Lung (tissue), 13 donors: Measurements from ENCODE around the gene BMPR2. TPM values are rescaled to one million over a fixed set of nuclear protein-coding genes. Genes with fewer than 3 reads are reported as not detected.

Experiments used
- ATAC-seq: fragments of 200-7000 bp; cut with Tn5 transposase; one replicate; pipeline ENCODE4 v1.9.1; 2020; ENCODE audit warnings: moderate number of reproducible peaks; ENCODE audit not compliant: insufficient read depth, low FRiP score
- DNase-seq, 3 donors: peaks; one replicate each; pipeline ENCODE4 v3.0.0-alpha.2; 2013 to 2017
- H3K27ac ChIP-seq, 2 donors: one replicate each; pipeline ENCODE4 v1.5.1; 2013; ENCODE audit warnings: mild to moderate bottlenecking in 2 of 2, moderate library complexity in 2 of 2, control low read depth in 1 of 2, inconsistent platforms in 1 of 2, low read depth in 1 of 2, low read length in 1 of 2
- H3K27me3 ChIP-seq, 3 donors: one replicate each; pipeline ENCODE4 v1.5.1; 2013; ENCODE audit warnings: low read length in 2 of 3; ENCODE audit not compliant: control insufficient read depth in 3 of 3, insufficient read depth in 3 of 3
- H3K36me3 ChIP-seq, 4 donors: one replicate each; pipeline ENCODE4 v1.5.1; 2013; ENCODE audit warnings: low read length in 4 of 4, mild to moderate bottlenecking in 1 of 4, moderate library complexity in 1 of 4; ENCODE audit not compliant: control insufficient read depth in 4 of 4, insufficient read depth in 4 of 4
- H3K4me1 ChIP-seq, 5 donors: one replicate each; pipeline ENCODE4 v1.5.1; 2013; ENCODE audit warnings: low read length in 5 of 5, mild to moderate bottlenecking in 2 of 5, moderate library complexity in 1 of 5; ENCODE audit not compliant: control insufficient read depth in 5 of 5, insufficient read depth in 5 of 5
- H3K4me3 ChIP-seq: one replicate; pipeline ENCODE4 v1.5.1; 2013; ENCODE audit warnings: mild to moderate bottlenecking, control low read depth, moderate library complexity
- H3K9ac ChIP-seq, 2 donors: one replicate each; pipeline ENCODE4 v1.5.1; 2013; ENCODE audit warnings: low read length in 2 of 2, control low read depth in 1 of 2; ENCODE audit not compliant: insufficient read depth in 1 of 2
- H3K9me3 ChIP-seq, 4 donors: one replicate each; pipeline ENCODE4 v1.5.1; 2013; ENCODE audit warnings: low read length in 3 of 4, mild to moderate bottlenecking in 1 of 4, moderate library complexity in 1 of 4; ENCODE audit not compliant: control insufficient read depth in 4 of 4, insufficient read depth in 3 of 4
- WGBS, 2 donors: extraction: QIAGEN DNeasy Blood & Tissue Kit; methylation state at CpG; one replicate each; pipeline ENCODE4 v1.1.7; 2013; 5-methylcytosine and 5-hydroxymethylcytosine counted together
- polyA plus RNA-seq, 2 donors: library from polyadenylated mRNA; stranded (reverse); fragments of 200-250 nt; gene quantifications; one replicate each; pipeline ENCODE4 v1.2.1, GENCODE V29; 2013
- small RNA-seq: library from RNA; depleted of rRNA; stranded (forward); fragments of <200 nt; gene quantifications from one replicate; pipeline ENCODE3, GENCODE V24; 2014; ENCODE audit warnings: low replicate concordance
- total RNA-seq, 2 donors: library from RNA; depleted of rRNA in 1 of 2; stranded (reverse); fragments of >200 nt in 1 of 2; gene quantifications; one replicate each; pipeline ENCODE4 v1.2.1, GENCODE V29; 2014 to 2021
- TF ChIP-seq, protein P1 (sequence below): IDR thresholded peaks from 2 replicates; pipeline ENCODE4 v1.5.1; 2012; ENCODE audit warnings: mild to moderate bottlenecking; ENCODE audit errors: control extremely low read depth, extremely low read depth
- donor health status: control.
- donor health status: control.
- donor health status: Bipolar disorder and iron deficiency.
- donor health status: healthy.
- donor health status: DM: yes; HTN: yes; CAD: no.

Gene BMPR2
- total and polyA plus RNA-seq, 4 donors = 11.4 to 107 (median 36.7) TPM

DNA sequence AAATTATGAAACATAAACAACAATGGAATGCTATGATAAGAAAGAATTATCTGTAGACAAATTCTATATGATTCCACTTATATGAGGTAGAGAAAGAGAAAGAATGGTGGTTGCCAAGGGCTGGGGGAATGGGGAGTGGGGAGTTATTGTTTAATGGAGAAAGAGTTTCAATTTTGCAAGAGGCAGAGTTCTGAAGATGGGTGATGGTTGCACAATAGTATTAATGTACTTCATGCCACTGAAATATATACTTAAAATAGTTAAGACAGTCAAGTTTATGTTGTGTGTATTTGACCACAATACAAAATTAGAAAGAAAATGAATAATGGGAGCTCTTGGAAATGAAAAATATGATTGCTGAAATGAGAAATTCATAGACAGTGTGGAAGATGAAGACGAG is 236.0 kb downstream of the BMPR2 start:
- ATAC-seq = no peak
- H3K27ac ChIP-seq = no peak overlapping the region
- peaks cover 0 to 2% (median 0%) of the 10 kb centered on the region in 5 donors for H3K4me1 ChIP-seq
- TF ChIP-seq, protein P1, sequence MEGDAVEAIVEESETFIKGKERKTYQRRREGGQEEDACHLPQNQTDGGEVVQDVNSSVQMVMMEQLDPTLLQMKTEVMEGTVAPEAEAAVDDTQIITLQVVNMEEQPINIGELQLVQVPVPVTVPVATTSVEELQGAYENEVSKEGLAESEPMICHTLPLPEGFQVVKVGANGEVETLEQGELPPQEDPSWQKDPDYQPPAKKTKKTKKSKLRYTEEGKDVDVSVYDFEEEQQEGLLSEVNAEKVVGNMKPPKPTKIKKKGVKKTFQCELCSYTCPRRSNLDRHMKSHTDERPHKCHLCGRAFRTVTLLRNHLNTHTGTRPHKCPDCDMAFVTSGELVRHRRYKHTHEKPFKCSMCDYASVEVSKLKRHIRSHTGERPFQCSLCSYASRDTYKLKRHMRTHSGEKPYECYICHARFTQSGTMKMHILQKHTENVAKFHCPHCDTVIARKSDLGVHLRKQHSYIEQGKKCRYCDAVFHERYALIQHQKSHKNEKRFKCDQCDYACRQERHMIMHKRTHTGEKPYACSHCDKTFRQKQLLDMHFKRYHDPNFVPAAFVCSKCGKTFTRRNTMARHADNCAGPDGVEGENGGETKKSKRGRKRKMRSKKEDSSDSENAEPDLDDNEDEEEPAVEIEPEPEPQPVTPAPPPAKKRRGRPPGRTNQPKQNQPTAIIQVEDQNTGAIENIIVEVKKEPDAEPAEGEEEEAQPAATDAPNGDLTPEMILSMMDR = no peak
- no peaks in the 10 kb centered on the region for H3K36me3 ChIP-seq
- no peak overlapping the region for H3K4me3 ChIP-seq
- no peaks in the 10 kb centered on the region for H3K9me3 ChIP-seq
- H3K9ac ChIP-seq = no peak overlapping the region
- 97 to 98% methylated on average over 1 of the region's 1 CpG for WGBS, 2 donors
- no peak for DNase-seq
- no peaks in the 10 kb centered on the region for H3K27me3 ChIP-seq

DNA sequence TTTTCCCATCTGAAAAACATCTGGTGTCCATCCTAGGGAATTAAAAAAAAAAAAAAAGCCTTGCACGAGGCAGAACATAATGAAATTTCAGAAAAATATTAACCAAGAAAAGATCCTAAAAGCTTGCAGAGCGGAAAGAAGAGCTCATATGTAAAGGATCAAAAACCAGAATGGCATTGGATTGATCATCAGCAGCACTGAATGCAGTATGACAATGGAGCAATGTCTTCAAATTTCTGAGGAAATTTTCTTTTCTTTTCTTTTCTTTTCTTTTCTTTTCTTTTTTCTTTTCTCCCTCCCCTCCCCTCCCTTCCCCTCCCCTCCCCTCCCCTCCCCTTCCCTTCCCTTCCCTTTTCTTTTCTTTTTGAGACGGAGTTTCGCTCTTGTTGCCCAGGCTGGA is 237.4 kb downstream of the BMPR2 start:
- ATAC-seq (no peak), DNase-seq (no peak)
- Histone ChIP-seq H3K36me3 (no peaks in the 10 kb centered on the region), H3K4me3 (no peak overlapping the region), H3K9ac (no peak overlapping the region), H3K27me3 (no peaks in the 10 kb centered on the region), H3K4me1 (peaks cover 0 to 2% (median 0%) of the 10 kb centered on the region in 5 donors), H3K27ac (no peak overlapping the region), H3K9me3 (no peaks in the 10 kb centered on the region)
- TF ChIP-seq, protein P1 = no peak
- 89 to 92% methylated on average over 2 to 4 of the region's 4 CpGs for WGBS, 2 donors

Small RNA genes lying within 50 kb of the gene (small RNA-seq; reads per million reads assigned to genes)
- gene MTND4LP17 (not detected), gene RN7SL753P (not detected)

Other genes starting within 250 kb of the BMPR2 start
- gene SUMO1, start 137.7 kb upstream of the BMPR2 start, total RNA-seq = 10 to 100 TPM; 59.9 to 99.6 TPM
- gene SUMO1, start 137.7 kb upstream of the BMPR2 start, polyA plus RNA-seq = 100 to 1,000 TPM in 1 of 2 donors, 10 to 100 TPM in 1; 66.7 to 105 TPM
- 10 to 100 TPM; 59.1 to 77.0 TPM for gene NOP58, start 110.6 kb upstream of the BMPR2 start, total RNA-seq
- gene NOP58, start 110.6 kb upstream of the BMPR2 start, polyA plus RNA-seq = 100 to 1,000 TPM in 1 of 2 donors, 10 to 100 TPM in 1; 48.1 to 113 TPM